ENCODE measurements around the gene DCTPP1.

Gene DCTPP1

GRCh38 chr16:30413112-30413806, 16.6 kb downstream of the DCTPP1 start:
- Histone ChIP-seq H3K27me3 (replicated peaks; ENCODE audit: control insufficient read depth, insufficient read depth, low read length) (no peaks in the 10 kb centered on the region), H3K4me3 (replicated peaks; ENCODE audit: low read depth, low read length) (no peak overlapping the region), H3K36me3 (ENCODE audit: control insufficient read depth, insufficient read depth, low read length) (no peaks in the 10 kb centered on the region; the same call in 1 of the 2 replicates)
- no peak for TF ChIP-seq CTCF (IDR thresholded peaks at IDR 0.05; ENCODE audit: insufficient read depth, low read length, poor library complexity, severe bottlenecking)
- no peak for DNase-seq (ENCODE audit: extremely low read depth, insufficient read length)

GRCh38 chr16:30409125-30410060, 20.4 kb downstream of the DCTPP1 start:
- H3K36me3 ChIP-seq (ENCODE audit: control insufficient read depth, insufficient read depth, low read length): no peaks in the 10 kb centered on the region; the same call in 1 of the 2 replicates
- TF ChIP-seq CTCF (IDR thresholded peaks at IDR 0.05; ENCODE audit: insufficient read depth, low read length, poor library complexity, severe bottlenecking): peak; percentile 98
- H3K27me3 ChIP-seq (replicated peaks; ENCODE audit: control insufficient read depth, insufficient read depth, low read length): no peaks in the 10 kb centered on the region
- DNase-seq (ENCODE audit: extremely low read depth, insufficient read length): peak; percentile 80
- H3K4me3 ChIP-seq (replicated peaks; ENCODE audit: low read depth, low read length): no peak overlapping the region

GRCh38 chr16:30407804-30408534, 21.9 kb downstream of the DCTPP1 start:
- Histone ChIP-seq H3K36me3 (ENCODE audit: control insufficient read depth, insufficient read depth, low read length) (no peaks in the 10 kb centered on the region), H3K27me3 (replicated peaks; ENCODE audit: control insufficient read depth, insufficient read depth, low read length) (no peaks in the 10 kb centered on the region), H3K4me3 (replicated peaks; ENCODE audit: low read depth, low read length) (peak overlapping the region; percentile 75)
- no peak for TF ChIP-seq CTCF (IDR thresholded peaks at IDR 0.05; ENCODE audit: insufficient read depth, low read length, poor library complexity, severe bottlenecking)
- no peak for DNase-seq (ENCODE audit: extremely low read depth, insufficient read length)

GRCh38 chr16:30407102-30407803, 22.6 kb downstream of the DCTPP1 start, which contains the start of gene ZNF771:
Gene ZNF771, plus strand, starts transcription at chr16:30407606. Its CDS starts 448 bp downstream, at chr16:30408054.
- peak; percentile 24 for TF ChIP-seq CTCF (IDR thresholded peaks at IDR 0.05; ENCODE audit: insufficient read depth, low read length, poor library complexity, severe bottlenecking)
- DNase-seq (ENCODE audit: extremely low read depth, insufficient read length): peak; percentile 89
- Histone ChIP-seq H3K36me3 (ENCODE audit: control insufficient read depth, insufficient read depth, low read length) (no peaks in the 10 kb centered on the region), H3K4me3 (replicated peaks; ENCODE audit: low read depth, low read length) (peak within 1 kb of the TSS; percentile 75), H3K27me3 (replicated peaks; ENCODE audit: control insufficient read depth, insufficient read depth, low read length) (no peaks in the 10 kb centered on the region)

GRCh38 chr16:30406795-30407101, 23.1 kb downstream of the DCTPP1 start:
- TF ChIP-seq CTCF (IDR thresholded peaks at IDR 0.05; ENCODE audit: insufficient read depth, low read length, poor library complexity, severe bottlenecking): no peak
- no peaks in the 10 kb centered on the region for H3K36me3 ChIP-seq (ENCODE audit: control insufficient read depth, insufficient read depth, low read length)
- H3K27me3 ChIP-seq (replicated peaks; ENCODE audit: control insufficient read depth, insufficient read depth, low read length): no peaks in the 10 kb centered on the region
- peak overlapping the region; percentile 75 for H3K4me3 ChIP-seq (replicated peaks; ENCODE audit: low read depth, low read length)
- no peak for DNase-seq (ENCODE audit: extremely low read depth, insufficient read length)
